OCI-LY1 (cell line): ENCODE results near the gene SH3BP1.

ENCODE experiments used
- H2AFZ ChIP-seq: fragments of 200-600 bp; sonication (generic), shearing (Covaris generic); 2 replicates; pipeline ENCODE4 v1.6.0; 2014; ENCODE audit warnings: antibody characterized with exemption, mild to moderate bottlenecking, low read length
- H3F3A ChIP-seq: fragments of 200-600 bp; sonication (generic), shearing (Covaris generic); 2 replicates; pipeline ENCODE4 v1.6.0; 2014; ENCODE audit warnings: mild to moderate bottlenecking, antibody characterized with exemption, low read length, moderate library complexity; ENCODE audit not compliant: insufficient read depth
- H3K27ac ChIP-seq: fragments of 200-600 bp; sonication (generic); 2 replicates; pipeline ENCODE4 v1.5.1; 2014; ENCODE audit warnings: low read length, mixed run types, mild to moderate bottlenecking, low read depth; ENCODE audit not compliant: poor library complexity, severe bottlenecking
- H3K27me3 ChIP-seq: fragments of 200-600 bp; sonication (generic); 2 replicates; pipeline ENCODE4 v1.6.0; 2014; ENCODE audit warnings: antibody characterized with exemption, mild to moderate bottlenecking, low read length, moderate library complexity; ENCODE audit not compliant: insufficient read depth
- H3K36me3 ChIP-seq: fragments of 200-600 bp; sonication (generic); 2 replicates; pipeline ENCODE4 v1.6.1; 2014; ENCODE audit warnings: mild to moderate bottlenecking, antibody characterized with exemption, low read length, moderate library complexity, mixed read lengths; ENCODE audit not compliant: insufficient read depth
- H3K4me1 ChIP-seq: fragments of 200-600 bp; sonication (generic); 2 replicates; pipeline ENCODE4 v1.5.1; 2014; ENCODE audit warnings: mild to moderate bottlenecking, low read length, moderate library complexity; ENCODE audit not compliant: insufficient read depth, severe bottlenecking
- H3K4me2 ChIP-seq: fragments of 200-600 bp; sonication (generic), shearing (Covaris generic); 2 replicates; pipeline ENCODE4 v1.6.1; 2014; ENCODE audit warnings: low read length
- H3K4me3 ChIP-seq: fragments of 200-600 bp; sonication (generic); 2 replicates; pipeline ENCODE4 v1.5.1; 2014; ENCODE audit warnings: low read length, low read depth, mild to moderate bottlenecking, mixed read lengths; ENCODE audit not compliant: poor library complexity, severe bottlenecking
- H3K79me2 ChIP-seq: fragments of 200-600 bp; shearing (Covaris generic); 2 replicates; pipeline ENCODE4 v1.6.1; 2016; ENCODE audit warnings: mixed run types, low read length, mixed read lengths; ENCODE audit not compliant: insufficient read depth
- H3K9ac ChIP-seq: fragments of 200-600 bp; sonication (generic), shearing (Covaris generic); 2 replicates; pipeline ENCODE4 v1.6.1; 2014; ENCODE audit warnings: mild to moderate bottlenecking, low read length, mixed read lengths
- H3K9me2 ChIP-seq: fragments of 200-600 bp; sonication (generic), shearing (Covaris generic); 2 replicates; pipeline ENCODE4 v1.6.1; 2014; ENCODE audit warnings: low read depth, mild to moderate bottlenecking, low read length, mixed read lengths
- H3K9me3 ChIP-seq: fragments of 200-600 bp; shearing (Covaris generic); 2 replicates; pipeline ENCODE4 v1.6.1; 2014; ENCODE audit warnings: low read length, mixed read lengths
- H4K20me1 ChIP-seq: fragments of 200-600 bp; sonication (generic), shearing (Covaris generic); 2 replicates; pipeline ENCODE4 v1.6.0; 2016; ENCODE audit warnings: mild to moderate bottlenecking, low read length; ENCODE audit not compliant: insufficient read depth
- CTCF ChIP-seq: fragments of 200-600 bp; sonication (generic), shearing (Covaris generic); IDR thresholded peaks from 2 replicates; pipeline ENCODE4 v1.5.1; 2017; ENCODE audit warnings: mild to moderate bottlenecking, antibody characterized with exemption, low read length, moderate library complexity, mixed read lengths
- EZH2 ChIP-seq: fragments of 200-600 bp; sonication (generic), shearing (Covaris generic); IDR thresholded peaks from 2 replicates; pipeline ENCODE4 v1.8.0; 2017; ENCODE audit warnings: borderline replicate concordance, mixed run types, mild to moderate bottlenecking, antibody characterized with exemption, low read length, moderate library complexity, mixed read lengths

The SH3BP1 gene

DNA sequence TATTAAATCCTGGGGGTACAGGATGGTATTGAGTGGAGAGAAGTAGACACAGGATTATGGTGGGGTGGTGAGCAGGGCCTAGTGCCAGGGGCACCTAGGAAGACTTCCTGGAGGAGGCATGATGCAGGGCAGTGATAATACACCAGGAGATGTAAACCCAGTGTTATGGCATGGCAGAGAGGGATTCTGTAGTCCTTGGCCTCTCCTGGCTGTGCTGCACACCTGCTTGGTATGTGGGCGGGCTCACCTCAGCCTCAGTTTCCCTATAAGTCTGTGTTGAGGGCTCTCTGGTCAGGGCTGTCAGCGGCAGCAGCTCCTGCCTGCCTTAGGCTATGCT lies 21.2 kb downstream of the SH3BP1 start:
- Histone ChIP-seq H4K20me1 (no peaks in the 10 kb centered on the region), H3F3A (no peaks in the 10 kb centered on the region), H3K27ac (peak overlapping the region; percentile 84), H3K4me1 (peaks cover 46% of the 10 kb centered on the region), H3K4me3 (peak overlapping the region; percentile 82), H3K27me3 (no peaks in the 10 kb centered on the region), H3K9ac (peak overlapping the region; percentile 87), H3K9me3 (no peaks in the 10 kb centered on the region), H3K79me2 (peaks cover 53% of the 10 kb centered on the region), H2AFZ (no peak overlapping the region), H3K4me2 (peak overlapping the region; percentile 89), H3K36me3 (peaks cover 47% of the 10 kb centered on the region), H3K9me2 (no peaks in the 10 kb centered on the region)
- TF ChIP-seq CTCF, result no peak
- TF ChIP-seq EZH2, result no peak

DNA sequence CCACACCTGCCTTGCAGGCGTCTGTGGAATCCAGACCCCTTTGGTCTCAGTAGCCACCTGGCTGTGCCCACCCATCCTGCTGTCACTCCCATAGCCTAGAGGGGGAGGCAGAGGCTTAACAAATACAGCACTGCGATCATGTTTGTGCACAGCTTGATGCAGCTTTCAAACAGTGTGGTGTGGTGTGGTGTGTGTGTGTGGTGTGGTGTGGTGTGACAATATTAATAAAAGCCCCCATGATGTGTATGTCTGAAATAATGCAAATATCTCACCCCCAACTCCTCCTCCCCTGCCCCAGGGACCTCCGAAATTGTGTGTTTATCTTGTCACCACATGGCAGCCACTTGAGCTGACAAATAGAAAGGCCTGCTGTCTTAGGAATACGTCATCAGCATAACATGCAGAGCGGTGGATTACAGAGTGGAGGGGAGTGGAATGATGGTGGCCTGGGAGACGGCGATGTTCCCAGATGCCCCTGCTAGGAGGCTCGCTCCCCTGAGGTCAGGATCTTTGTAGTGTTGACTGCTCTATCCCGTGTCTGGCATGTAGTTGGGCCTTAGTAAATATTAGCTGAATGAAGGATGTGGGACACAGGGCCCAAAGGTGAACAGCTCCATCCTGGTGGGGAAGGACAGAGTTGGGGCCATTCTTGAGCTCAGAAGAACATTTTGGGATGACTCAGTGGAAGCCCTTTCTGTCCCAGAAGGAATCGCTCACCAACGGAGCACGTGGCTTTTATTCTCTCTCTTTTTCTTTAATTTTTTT lies 21.9 kb downstream of the SH3BP1 start:
- Histone ChIP-seq H3K9ac (peak overlapping the region; percentile 87; the same call in 1 of the 2 replicates), H3K4me1 (peaks cover 46% of the 10 kb centered on the region)
- TF ChIP-seq EZH2, result no peak
- TF ChIP-seq CTCF, result peak; percentile 67

GRCh38 chr22:37662039-37662438 lies 22.6 kb downstream of the SH3BP1 start:
- H3F3A ChIP-seq, result no peaks in the 10 kb centered on the region
- no peaks in the 10 kb centered on the region for H4K20me1 ChIP-seq
- peak overlapping the region; percentile 12 for H3K4me3 ChIP-seq
- H3K4me2 ChIP-seq, result peak overlapping the region; percentile 31; the same call in 1 of the 2 replicates
- peaks cover 61% of the 10 kb centered on the region for H3K36me3 ChIP-seq
- H3K4me1 ChIP-seq, result peaks cover 46% of the 10 kb centered on the region
- no peak overlapping the region for H2AFZ ChIP-seq
- no peaks in the 10 kb centered on the region for H3K27me3 ChIP-seq
- H3K9me2 ChIP-seq, result no peaks in the 10 kb centered on the region
- H3K27ac ChIP-seq, result peak overlapping the region; percentile 84
- H3K79me2 ChIP-seq, result peaks cover 53% of the 10 kb centered on the region
- TF ChIP-seq CTCF (no peak), EZH2 (no peak)
- H3K9me3 ChIP-seq, result no peaks in the 10 kb centered on the region
- H3K9ac ChIP-seq, result peak overlapping the region; percentile 8; the same call in 1 of the 2 replicates

More for the DNA sequence above, 21.9 kb downstream of the SH3BP1 start:
- Histone ChIP-seq H2AFZ (no peak overlapping the region), H3K27me3 (no peaks in the 10 kb centered on the region), H3K4me3 (peak overlapping the region; percentile 82), H3K9me2 (no peaks in the 10 kb centered on the region), H4K20me1 (no peaks in the 10 kb centered on the region), H3K9me3 (no peaks in the 10 kb centered on the region), H3K27ac (peak overlapping the region; percentile 84), H3K4me2 (peak overlapping the region; percentile 89), H3F3A (no peaks in the 10 kb centered on the region), H3K36me3 (peaks cover 54% of the 10 kb centered on the region), H3K79me2 (peaks cover 53% of the 10 kb centered on the region)
